GM12864 (cell line): ENCODE data around the gene TM4SF18.

Experiments used
- DNase-seq: peaks from one replicate; pipeline ENCODE4 v3.0.0-alpha.2; 2011; ENCODE audit warnings: low read depth
- H3K4me3 ChIP-seq: 2 replicates; pipeline ENCODE4 v1.5.1; 2011; ENCODE audit warnings: mild to moderate bottlenecking, low read depth, low read length, control low read depth
- TF ChIP-seq, protein P1 (sequence below): IDR thresholded peaks from 2 replicates; pipeline ENCODE4 v1.5.1; 2011; ENCODE audit warnings: low read depth, mild to moderate bottlenecking, moderate library complexity, low read length, control low read depth, inconsistent platforms; ENCODE audit errors: missing control alignments

Gene TM4SF18

DNA sequence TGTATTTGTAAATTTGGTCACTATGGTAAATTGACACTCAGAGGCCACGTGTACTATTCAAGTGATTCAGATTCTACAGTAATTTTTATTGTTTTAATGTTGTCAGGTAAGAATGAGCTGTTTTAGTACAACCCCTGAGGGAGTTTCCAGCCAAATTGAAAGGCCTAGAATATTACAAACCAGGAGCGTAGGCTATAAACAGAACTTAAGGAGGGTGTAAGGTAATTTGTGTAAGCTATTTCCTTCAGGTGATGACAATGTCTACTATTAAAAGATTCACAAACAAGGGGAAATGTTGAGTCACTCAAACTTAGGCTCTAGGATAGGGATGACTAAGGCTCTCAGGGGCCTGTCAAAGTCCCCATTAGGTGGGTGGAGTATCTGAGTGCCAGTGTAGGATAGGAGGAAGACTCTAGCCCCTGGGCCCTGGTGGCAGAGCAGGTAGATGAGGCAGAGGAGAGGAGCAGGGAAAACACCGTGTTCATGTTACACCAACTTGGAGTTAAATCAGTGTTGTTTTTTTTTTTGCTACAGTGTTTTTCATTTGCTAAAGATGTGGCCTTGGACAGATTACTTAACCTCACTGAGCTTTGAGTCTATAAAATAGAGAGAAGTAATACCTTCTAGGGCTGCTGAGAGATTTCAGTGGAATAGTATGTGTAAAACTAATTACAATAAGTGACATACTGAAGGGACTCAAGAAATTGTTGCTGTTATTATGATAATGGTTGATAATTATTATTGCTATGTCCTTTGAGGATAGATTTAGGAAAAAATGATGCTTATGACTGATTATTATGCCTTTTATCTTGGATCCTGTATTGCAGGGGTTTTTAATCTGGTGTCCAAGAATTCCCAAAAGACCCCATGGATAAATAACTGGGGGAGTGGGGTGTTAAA, 33.8 kb upstream of the TM4SF18 start:
- no peak overlapping the region for H3K4me3 ChIP-seq
- DNase-seq, result no peak
- TF ChIP-seq, protein P1, sequence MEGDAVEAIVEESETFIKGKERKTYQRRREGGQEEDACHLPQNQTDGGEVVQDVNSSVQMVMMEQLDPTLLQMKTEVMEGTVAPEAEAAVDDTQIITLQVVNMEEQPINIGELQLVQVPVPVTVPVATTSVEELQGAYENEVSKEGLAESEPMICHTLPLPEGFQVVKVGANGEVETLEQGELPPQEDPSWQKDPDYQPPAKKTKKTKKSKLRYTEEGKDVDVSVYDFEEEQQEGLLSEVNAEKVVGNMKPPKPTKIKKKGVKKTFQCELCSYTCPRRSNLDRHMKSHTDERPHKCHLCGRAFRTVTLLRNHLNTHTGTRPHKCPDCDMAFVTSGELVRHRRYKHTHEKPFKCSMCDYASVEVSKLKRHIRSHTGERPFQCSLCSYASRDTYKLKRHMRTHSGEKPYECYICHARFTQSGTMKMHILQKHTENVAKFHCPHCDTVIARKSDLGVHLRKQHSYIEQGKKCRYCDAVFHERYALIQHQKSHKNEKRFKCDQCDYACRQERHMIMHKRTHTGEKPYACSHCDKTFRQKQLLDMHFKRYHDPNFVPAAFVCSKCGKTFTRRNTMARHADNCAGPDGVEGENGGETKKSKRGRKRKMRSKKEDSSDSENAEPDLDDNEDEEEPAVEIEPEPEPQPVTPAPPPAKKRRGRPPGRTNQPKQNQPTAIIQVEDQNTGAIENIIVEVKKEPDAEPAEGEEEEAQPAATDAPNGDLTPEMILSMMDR, result no peak

GRCh38 chr3:149366031-149366430, 32.6 kb upstream of the TM4SF18 start:
- H3K4me3 ChIP-seq, result no peak overlapping the region
- no peak for DNase-seq
- TF ChIP-seq, protein P1, result no peak

DNA sequence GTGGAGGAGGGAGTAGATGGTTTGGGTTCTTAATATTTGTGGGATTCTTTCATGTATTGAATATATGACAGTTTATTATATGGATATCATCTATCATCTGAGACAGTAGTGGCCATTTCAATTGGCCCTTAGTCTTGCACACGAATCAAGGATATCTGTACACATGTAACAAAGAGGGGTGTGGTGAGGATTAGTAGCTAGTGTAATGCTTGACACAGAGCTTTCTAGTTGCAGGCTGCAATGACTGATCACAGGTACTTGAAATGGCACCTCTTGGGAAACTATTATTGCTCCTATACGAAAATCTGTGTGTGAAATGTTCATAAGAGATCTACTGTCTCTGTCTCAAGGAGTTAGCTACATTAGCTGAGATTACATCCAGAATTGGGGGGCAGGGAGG, 31.2 kb upstream of the TM4SF18 start:
- no peak for DNase-seq
- no peak overlapping the region for H3K4me3 ChIP-seq
- TF ChIP-seq, protein P1, result no peak

DNA sequence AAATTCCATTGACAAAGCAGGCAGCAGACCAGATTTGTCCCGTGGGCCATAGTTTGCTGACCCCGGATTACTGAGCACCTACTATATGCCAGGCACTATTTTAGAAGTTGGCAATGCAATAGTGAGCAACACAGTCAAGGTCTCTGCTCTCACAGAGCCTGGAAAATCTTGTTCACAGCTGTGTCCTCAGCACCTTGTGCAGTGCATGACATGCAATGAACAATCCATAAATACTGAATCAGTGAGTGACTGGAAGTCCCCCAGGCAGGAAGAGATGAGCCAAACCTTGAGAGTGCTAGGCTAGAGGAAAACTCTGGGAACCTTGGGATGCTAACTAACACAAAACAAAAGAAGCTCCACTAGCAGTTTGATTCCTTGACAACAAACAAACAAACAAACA, 29.6 kb upstream of the TM4SF18 start:
- TF ChIP-seq, protein P1, result no peak
- DNase-seq, result no peak
- H3K4me3 ChIP-seq, result no peak overlapping the region

DNA sequence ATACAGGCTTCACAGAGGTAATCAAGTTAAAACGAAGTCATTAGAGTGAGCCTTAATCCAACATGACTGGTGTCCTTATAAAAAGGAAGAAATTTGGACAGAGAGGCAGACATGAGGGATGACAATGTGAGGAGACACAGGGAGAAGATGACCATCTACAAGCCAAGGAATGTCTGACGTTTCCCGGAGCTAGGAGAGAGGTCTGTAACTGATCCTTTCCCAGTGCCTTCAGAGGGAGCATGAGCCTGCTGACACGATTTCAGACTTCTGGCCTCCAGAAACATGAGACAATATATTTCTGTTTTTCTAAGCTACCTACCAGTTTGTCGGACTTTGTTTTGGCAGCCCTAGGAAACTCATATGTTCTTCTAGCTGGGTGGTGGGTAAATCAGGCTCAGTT, 28.9 kb upstream of the TM4SF18 start:
- DNase-seq, result no peak
- H3K4me3 ChIP-seq, result no peak overlapping the region
- TF ChIP-seq, protein P1, result no peak

DNA sequence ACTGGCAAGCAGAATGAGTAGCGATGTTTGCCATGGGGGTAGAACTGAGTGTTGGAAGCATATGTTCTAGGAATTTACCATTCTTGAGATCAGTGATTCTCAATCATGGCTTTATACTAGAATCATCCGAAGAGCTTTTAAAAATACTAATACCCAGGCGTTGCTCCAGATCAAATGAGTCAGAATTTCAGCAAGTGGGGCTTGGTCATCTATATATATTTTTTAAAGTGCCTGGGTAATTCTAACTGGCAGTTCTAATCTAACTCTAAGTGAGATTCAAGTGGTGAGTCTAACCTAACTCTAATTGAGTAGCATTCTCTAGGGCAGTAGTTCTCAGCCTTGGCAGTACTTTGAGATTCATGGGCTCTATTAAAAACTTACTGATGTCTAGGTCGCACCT, 23.2 kb upstream of the TM4SF18 start:
- no peak for DNase-seq
- no peak overlapping the region for H3K4me3 ChIP-seq
- TF ChIP-seq, protein P1, result no peak
